ENCODE measurements around the gene ABCA12. TPM values are rescaled to one million over a fixed set of nuclear protein-coding genes. Genes with fewer than 3 reads are reported as not detected.

Gene ABCA12
- total RNA-seq, 1 experiment from 2014 or later, result 1.3 TPM

DNA sequence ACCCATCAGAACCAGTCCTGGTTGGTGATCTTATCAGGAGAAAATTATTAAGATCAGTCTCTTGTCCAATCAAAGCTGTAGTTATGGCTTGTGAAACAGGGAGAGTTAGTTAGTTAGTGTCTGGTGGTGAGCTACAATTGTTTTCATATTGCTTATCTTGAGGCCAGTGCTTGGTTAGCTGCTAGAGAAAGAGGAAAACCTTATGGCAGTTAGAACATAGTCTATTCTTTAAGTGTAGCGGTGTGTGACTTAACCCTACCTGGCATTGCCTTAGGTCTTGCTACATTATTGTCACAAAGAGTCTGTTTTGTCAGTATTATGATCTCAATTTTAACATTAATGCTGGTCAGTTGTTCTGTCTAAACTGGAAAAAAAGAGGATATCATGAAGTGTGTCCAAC is 11.5 kb upstream of the ABCA12 start:
- no TSS peak for BruUV-seq (replicated peaks)
- no peaks in the 10 kb centered on the region for H3K36me3 ChIP-seq (ENCODE audit: control insufficient read depth in 1 of 2, insufficient read depth in 2 of 2, low read length in 2 of 2)
- no peaks in the 10 kb centered on the region for H3K9me3 ChIP-seq (ENCODE audit: control insufficient read depth in 1 of 2, insufficient read depth in 1 of 2, low read depth in 1 of 2, low read length in 2 of 2)
- no peak overlapping the region for H3K9ac ChIP-seq (ENCODE audit: low read length)
- no peak for DNase-seq (ENCODE audit: low read depth, low spot score)
- RAD21 ChIA-PET (ENCODE audit: low non-redundant PET in 1 of 2, low total read pairs in 2 of 2, uncharacterized antibody in 2 of 2, unreplicated experiment in 2 of 2), result no interaction called here
- CTCF ChIA-PET, result no interaction called here
- TF ChIP-seq POLR2AphosphoS5 (IDR thresholded peaks at IDR 0.05; ENCODE audit: low read depth, low read length), result no peak
- TF ChIP-seq, protein P1, sequence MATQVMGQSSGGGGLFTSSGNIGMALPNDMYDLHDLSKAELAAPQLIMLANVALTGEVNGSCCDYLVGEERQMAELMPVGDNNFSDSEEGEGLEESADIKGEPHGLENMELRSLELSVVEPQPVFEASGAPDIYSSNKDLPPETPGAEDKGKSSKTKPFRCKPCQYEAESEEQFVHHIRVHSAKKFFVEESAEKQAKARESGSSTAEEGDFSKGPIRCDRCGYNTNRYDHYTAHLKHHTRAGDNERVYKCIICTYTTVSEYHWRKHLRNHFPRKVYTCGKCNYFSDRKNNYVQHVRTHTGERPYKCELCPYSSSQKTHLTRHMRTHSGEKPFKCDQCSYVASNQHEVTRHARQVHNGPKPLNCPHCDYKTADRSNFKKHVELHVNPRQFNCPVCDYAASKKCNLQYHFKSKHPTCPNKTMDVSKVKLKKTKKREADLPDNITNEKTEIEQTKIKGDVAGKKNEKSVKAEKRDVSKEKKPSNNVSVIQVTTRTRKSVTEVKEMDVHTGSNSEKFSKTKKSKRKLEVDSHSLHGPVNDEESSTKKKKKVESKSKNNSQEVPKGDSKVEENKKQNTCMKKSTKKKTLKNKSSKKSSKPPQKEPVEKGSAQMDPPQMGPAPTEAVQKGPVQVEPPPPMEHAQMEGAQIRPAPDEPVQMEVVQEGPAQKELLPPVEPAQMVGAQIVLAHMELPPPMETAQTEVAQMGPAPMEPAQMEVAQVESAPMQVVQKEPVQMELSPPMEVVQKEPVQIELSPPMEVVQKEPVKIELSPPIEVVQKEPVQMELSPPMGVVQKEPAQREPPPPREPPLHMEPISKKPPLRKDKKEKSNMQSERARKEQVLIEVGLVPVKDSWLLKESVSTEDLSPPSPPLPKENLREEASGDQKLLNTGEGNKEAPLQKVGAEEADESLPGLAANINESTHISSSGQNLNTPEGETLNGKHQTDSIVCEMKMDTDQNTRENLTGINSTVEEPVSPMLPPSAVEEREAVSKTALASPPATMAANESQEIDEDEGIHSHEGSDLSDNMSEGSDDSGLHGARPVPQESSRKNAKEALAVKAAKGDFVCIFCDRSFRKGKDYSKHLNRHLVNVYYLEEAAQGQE (IDR thresholded peaks at IDR 0.05; ENCODE audit: low read depth), result no peak
- no peak for TF ChIP-seq JUND (IDR thresholded peaks at IDR 0.05)
- TF ChIP-seq TCF7L2 (IDR thresholded peaks at IDR 0.05; ENCODE audit: borderline replicate concordance, extremely low read depth, insufficient read depth, insufficient read length), result no peak
- TF ChIP-seq CEBPB (IDR thresholded peaks at IDR 0.05; ENCODE audit: low read depth), result no peak
- no peak for TF ChIP-seq FOSL1 (IDR thresholded peaks at IDR 0.05; ENCODE audit: low read depth)
- TF ChIP-seq YY1 (IDR thresholded peaks at IDR 0.05; ENCODE audit: extremely low read depth, insufficient replicate concordance, low read depth, low read length), result no peak
- no peak for TF ChIP-seq EZH2phosphoT487 (IDR thresholded peaks at IDR 0.05; ENCODE audit: borderline replicate concordance)
- no peak for TF ChIP-seq EZH2 (IDR thresholded peaks at IDR 0.05)
- TF ChIP-seq ZFX (IDR thresholded peaks at IDR 0.05), result no peak
- intact Hi-C loops (cut with micrococcal nuclease), result no loop called here
- ATAC-seq, result no peak
- H3K4me2 ChIP-seq (ENCODE audit: low read length), result no peak overlapping the region
- H3K27ac ChIP-seq (ENCODE audit: low read depth, low read length), result no peak overlapping the region
- peaks cover 3% of the 10 kb centered on the region; the same call in 1 of the 2 replicates for H3K9me2 ChIP-seq (ENCODE audit: insufficient read depth)
- no peaks in the 10 kb centered on the region for H3K4me1 ChIP-seq (ENCODE audit: control insufficient read depth in 1 of 2, insufficient read depth in 2 of 2, low read length in 2 of 2)
- no peaks in the 10 kb centered on the region for H3K79me2 ChIP-seq (ENCODE audit: insufficient read depth, low read length)
- H2AFZ ChIP-seq (ENCODE audit: low read depth, low read length, poor library complexity, severe bottlenecking), result no peak overlapping the region
- H3K4me3 ChIP-seq (replicated peaks in 1 of 2; ENCODE audit: low read depth in 1 of 2, low read length in 2 of 2), result no peak overlapping the region
- no peaks in the 10 kb centered on the region for H4K20me1 ChIP-seq (ENCODE audit: insufficient read depth)
- POLR2A ChIA-PET, result no interaction called here
- no peaks in the 10 kb centered on the region for H3K27me3 ChIP-seq (ENCODE audit: insufficient read depth, low read length)

Measured in HCT116 (cell line).